Measurements from ENCODE around the gene OR51A4.
"Not testable (repeated sequence)": the region's sequence is repeated elsewhere in the genome, so short reads cannot be mapped to it uniquely, and the experiment has no call there.

Gene OR51A4

GRCh38 chr11:4947505-4947904 lies at the start of gene OR51A4:
Gene OR51A4 (minus strand): TSS chr11:4947605. CDS start chr11:4947100, 505 bp downstream.
- DNase-seq (ENCODE audit: low read depth, low spot score): no peak

- no peak for DNase-seq (ENCODE audit: low read depth, low spot score)
These were observed 47.1 kb upstream of the OR51A4 start, which contains the start of gene OR51L1 for GRCh38 chr11:4994551-4994950. Gene OR51L1 (plus strand): TSS chr11:4994851. CDS start chr11:4998983, 4,132 bp downstream.

- no peak for DNase-seq (ENCODE audit: low read depth, low spot score)
These were observed 43.7 kb upstream of the OR51A4 start for GRCh38 chr11:4991060-4991459.

GRCh38 chr11:4983841-4984240 lies 36.4 kb upstream of the OR51A4 start:
- DNase-seq (ENCODE audit: low read depth, low spot score): no peak

- no peak for DNase-seq (ENCODE audit: low read depth, low spot score)
These were observed 35.3 kb upstream of the OR51A4 start for GRCh38 chr11:4982678-4983077.

- DNase-seq (ENCODE audit: low read depth, low spot score): no peak
These were observed 31.6 kb upstream of the OR51A4 start for GRCh38 chr11:4979036-4979435.

GRCh38 chr11:4975436-4975835 lies 28.0 kb upstream of the OR51A4 start:
- DNase-seq (ENCODE audit: low read depth, low spot score): no peak

GRCh38 chr11:4962816-4963215 lies 15.4 kb upstream of the OR51A4 start:
- DNase-seq (ENCODE audit: low read depth, low spot score): no peak

GRCh38 chr11:4960877-4961276 lies 13.5 kb upstream of the OR51A4 start:
- DNase-seq (ENCODE audit: low read depth, low spot score): no peak

- DNase-seq (ENCODE audit: low read depth, low spot score): no peak
These were observed 10.0 kb upstream of the OR51A4 start for GRCh38 chr11:4957396-4957795.

GRCh38 chr11:4955613-4956012 lies 8.2 kb upstream of the OR51A4 start, which contains the start of gene OR51A2:
Gene OR51A2 (minus strand): TSS chr11:4955713. CDS start chr11:4955713, 0 bp downstream.
- DNase-seq (ENCODE audit: low read depth, low spot score): not testable (repeated sequence)

GRCh38 chr11:4936745-4937144 lies 10.7 kb downstream of the OR51A4 start:
- DNase-seq (ENCODE audit: low read depth, low spot score): no peak

- no peak for DNase-seq (ENCODE audit: low read depth, low spot score)
These were observed 14.7 kb downstream of the OR51A4 start for GRCh38 chr11:4932751-4933150.

GRCh38 chr11:4926608-4927007 lies 20.8 kb downstream of the OR51A4 start:
- DNase-seq (ENCODE audit: low read depth, low spot score): no peak

GRCh38 chr11:4924239-4924638 lies 23.2 kb downstream of the OR51A4 start, which contains the start of gene OR51G1:
Gene OR51G1 (minus strand): TSS chr11:4924339. CDS start chr11:4924339, 0 bp downstream.
- DNase-seq (ENCODE audit: low read depth, low spot score): no peak

- DNase-seq (ENCODE audit: low read depth, low spot score): no peak
These were observed 25.1 kb downstream of the OR51A4 start for GRCh38 chr11:4922304-4922703.

- DNase-seq (ENCODE audit: low read depth, low spot score): no peak
These were observed 25.6 kb downstream of the OR51A4 start for GRCh38 chr11:4921796-4922195.

GRCh38 chr11:4919250-4919649 lies 28.2 kb downstream of the OR51A4 start, which contains the start of gene OR51G2:
Gene OR51G2 (minus strand): TSS chr11:4919350. CDS start chr11:4915663, 3,687 bp downstream.
- no peak for DNase-seq (ENCODE audit: low read depth, low spot score)

GRCh38 chr11:4916581-4916980 lies 30.8 kb downstream of the OR51A4 start:
- no peak for DNase-seq (ENCODE audit: low read depth, low spot score)

GRCh38 chr11:4903484-4903883 lies 43.9 kb downstream of the OR51A4 start, which contains the start of gene OR51A7:
Gene OR51A7 (plus strand): TSS chr11:4903783. CDS start chr11:4907370, 3,587 bp downstream.
- DNase-seq (ENCODE audit: low read depth, low spot score): no peak

Measured in smooth muscle cell of the brain vasculature (primary cell).